SK-N-MC (cell line): ENCODE data around the gene MLLT3.

Experiments
- DNase-seq: peaks from one replicate; pipeline ENCODE4 v3.0.0-alpha.2; 2011; ENCODE audit warnings: low read depth, low spot score
- H3K27ac ChIP-seq: fragments of 200-600 bp; sonication (generic); 2 replicates; pipeline ENCODE4 v1.5.1; 2016; ENCODE audit warnings: mixed run types
- H3K36me3 ChIP-seq: fragments of 200-600 bp; sonication (generic); 2 replicates; pipeline ENCODE4 v1.6.1; 2017; ENCODE audit warnings: antibody characterized with exemption, low read length, mixed read lengths; ENCODE audit not compliant: insufficient read depth
- H3K4me3 ChIP-seq: fragments of 200-600 bp; sonication (generic); 2 replicates; pipeline ENCODE4 v1.5.1; 2016
- H3K9ac ChIP-seq: fragments of 200-600 bp; sonication (generic); 2 replicates; pipeline ENCODE4 v1.8.0; 2017; ENCODE audit warnings: mixed run types, mixed read lengths; ENCODE audit not compliant: insufficient read length
- H3K9me3 ChIP-seq: fragments of 200-600 bp; sonication (generic); 2 replicates; pipeline ENCODE4 v1.6.1; 2017; ENCODE audit warnings: low read depth, mild to moderate bottlenecking, antibody characterized with exemption, low read length, moderate library complexity, mixed read lengths
- EZH2 ChIP-seq: fragments of 200-600 bp; sonication (generic); IDR thresholded peaks from one replicate; pipeline ENCODE4 v1.6.1; 2017; ENCODE audit warnings: antibody characterized with exemption
- FOXP2 ChIP-seq: optimal IDR thresholded peaks from 2 replicates; pipeline ENCODE3; 2011; ENCODE audit warnings: mild to moderate bottlenecking, moderate library complexity; ENCODE audit not compliant: insufficient read depth; ENCODE audit errors: extremely low read length, control extremely low read depth
- POLR2AphosphoS5 ChIP-seq: IDR thresholded peaks from 2 replicates; pipeline ENCODE4 v1.6.1; 2012; ENCODE audit warnings: mild to moderate bottlenecking, low read depth, low read length, borderline replicate concordance

Gene MLLT3

DNA sequence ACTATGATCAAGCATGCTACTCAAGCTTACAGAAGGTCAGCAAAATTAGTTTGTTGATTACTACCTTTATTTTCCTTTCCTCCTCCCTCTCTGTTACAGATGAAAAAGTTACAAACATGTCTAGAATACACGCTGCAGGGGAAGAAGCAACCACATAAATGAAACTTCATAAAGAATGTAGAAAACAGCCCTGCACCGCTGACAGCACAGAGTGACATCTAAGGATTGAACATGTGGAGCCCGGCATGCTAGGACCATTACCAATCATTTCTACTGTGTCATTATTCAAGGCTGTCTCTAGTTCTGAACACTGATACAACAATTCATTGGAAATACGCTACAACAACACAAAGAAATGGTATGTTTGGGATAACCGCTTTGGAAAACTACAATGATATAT lies 261.1 kb downstream of the MLLT3 start:
- DNase-seq = no peak
- H3K9ac ChIP-seq = no peak overlapping the region
- H3K27ac ChIP-seq = no peak overlapping the region
- no peak overlapping the region for H3K4me3 ChIP-seq
- no peaks in the 10 kb centered on the region for H3K9me3 ChIP-seq
- peaks cover 21% of the 10 kb centered on the region for H3K36me3 ChIP-seq
- no peak for TF ChIP-seq FOXP2
- no peak for TF ChIP-seq POLR2AphosphoS5
- no peak for TF ChIP-seq EZH2

DNA sequence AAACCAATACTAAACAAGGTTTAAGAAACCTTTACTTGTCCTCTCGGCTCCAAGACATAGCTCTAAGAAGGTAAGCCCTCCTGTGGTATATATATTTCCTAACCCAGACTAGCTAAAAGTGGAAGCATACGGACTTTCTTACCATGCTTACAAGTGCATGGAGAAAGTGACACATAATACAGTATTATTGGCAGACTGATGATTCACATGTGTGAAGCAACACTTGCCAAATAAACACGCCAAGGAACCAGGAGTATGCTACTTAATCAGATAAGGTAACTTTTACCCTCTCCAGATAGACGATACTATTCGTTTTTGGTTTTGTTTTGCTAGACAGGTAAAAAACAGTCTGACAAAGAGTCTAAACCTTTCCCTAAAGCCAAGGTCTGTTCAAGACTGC lies 264.1 kb downstream of the MLLT3 start:
- no peak overlapping the region for H3K27ac ChIP-seq
- H3K9me3 ChIP-seq = no peaks in the 10 kb centered on the region
- H3K36me3 ChIP-seq = peaks cover 21% of the 10 kb centered on the region
- H3K4me3 ChIP-seq = no peak overlapping the region
- TF ChIP-seq EZH2 (no peak), POLR2AphosphoS5 (no peak), FOXP2 (no peak)
- H3K9ac ChIP-seq = no peak overlapping the region
- DNase-seq = no peak

DNA sequence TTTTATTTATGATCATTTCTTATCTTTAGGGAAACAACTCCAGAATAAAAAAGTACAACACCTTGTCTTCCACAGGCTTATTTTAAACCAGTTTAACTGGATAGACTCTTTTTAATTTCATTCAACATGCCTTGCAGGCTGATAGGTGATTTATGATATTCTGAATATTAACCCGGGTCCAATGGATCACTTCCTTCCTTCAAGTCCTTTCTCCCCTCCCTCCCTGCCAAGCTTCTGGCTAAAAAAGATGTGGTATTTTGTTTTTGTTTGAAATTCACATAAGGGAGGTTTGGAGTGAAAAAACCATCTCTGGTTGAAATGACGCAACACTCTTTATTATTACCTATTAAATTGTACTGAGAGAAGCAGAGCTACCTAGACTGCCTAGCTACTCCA lies 265.3 kb downstream of the MLLT3 start:
- TF ChIP-seq FOXP2 = no peak
- no peak for TF ChIP-seq POLR2AphosphoS5
- no peak for TF ChIP-seq EZH2
- H3K4me3 ChIP-seq = peak overlapping the region; percentile 63
- H3K9me3 ChIP-seq = no peaks in the 10 kb centered on the region
- peak overlapping the region; percentile 49 for H3K9ac ChIP-seq
- H3K27ac ChIP-seq = peak overlapping the region; percentile 95
- no peak for DNase-seq
- peaks cover 18% of the 10 kb centered on the region for H3K36me3 ChIP-seq

DNA sequence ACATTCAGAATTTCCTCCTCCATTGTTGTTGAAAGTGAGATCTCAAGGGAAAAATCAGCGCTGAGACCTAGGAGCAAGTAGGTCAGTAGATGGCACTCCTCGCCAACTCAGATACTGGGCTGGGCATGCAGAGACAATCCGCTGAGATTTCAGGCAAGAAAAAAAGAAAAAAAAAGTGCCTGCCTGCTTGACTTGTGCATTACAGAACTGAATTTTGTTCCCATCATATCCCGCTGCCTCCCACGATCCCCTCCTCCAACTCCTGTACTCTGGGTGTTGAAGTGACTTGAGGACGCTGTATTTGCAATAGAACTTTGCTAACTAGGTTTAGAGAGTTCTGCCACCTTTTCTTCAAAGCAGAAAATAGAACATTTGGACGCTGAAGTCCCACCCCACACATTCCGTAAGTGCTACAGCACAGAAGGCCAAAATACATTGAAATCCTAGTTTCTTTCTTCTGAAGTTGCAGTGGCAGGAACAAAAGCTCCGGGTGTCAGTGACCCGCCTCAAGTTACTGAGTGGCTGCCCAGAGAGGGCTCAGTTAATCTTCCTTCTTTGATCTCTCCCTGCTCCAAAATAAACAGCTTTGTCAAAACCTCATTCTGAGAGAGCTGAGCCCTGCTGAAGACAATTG lies 265.8 kb downstream of the MLLT3 start:
- H3K9me3 ChIP-seq = no peaks in the 10 kb centered on the region
- TF ChIP-seq EZH2 = no peak
- TF ChIP-seq FOXP2 = peak; percentile 81
- H3K4me3 ChIP-seq = peak overlapping the region; percentile 63
- H3K27ac ChIP-seq = peak overlapping the region; percentile 95
- peaks cover 13% of the 10 kb centered on the region; the same call in 1 of the 2 replicates for H3K36me3 ChIP-seq
- peak; percentile 67 for DNase-seq
- peak overlapping the region; percentile 49 for H3K9ac ChIP-seq

DNA sequence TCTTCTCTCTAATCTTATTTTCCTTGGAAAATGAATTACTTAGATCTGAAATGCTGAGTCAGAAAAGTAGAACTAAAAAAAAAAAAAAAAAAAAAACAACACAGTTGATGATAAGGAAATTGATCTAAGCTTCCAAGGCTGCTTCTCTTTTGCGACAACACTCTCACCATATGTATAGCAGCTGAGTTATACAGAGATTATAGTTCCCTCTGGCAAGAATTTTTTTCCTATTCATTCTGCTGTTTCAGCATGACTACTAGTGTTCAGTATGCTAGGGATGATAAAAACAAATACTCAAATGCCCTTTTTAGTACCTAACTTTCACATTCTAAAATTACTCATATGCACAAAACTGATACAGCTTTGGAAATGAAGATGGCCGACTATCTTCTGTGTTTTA lies 267.3 kb downstream of the MLLT3 start:
- peak; percentile 80 for DNase-seq
- H3K9ac ChIP-seq = peak overlapping the region; percentile 42
- no peak; the same call in 1 of the 2 replicates for TF ChIP-seq POLR2AphosphoS5
- TF ChIP-seq EZH2 = no peak
- TF ChIP-seq FOXP2 = no peak
- H3K27ac ChIP-seq = peak overlapping the region; percentile 95
- no peaks in the 10 kb centered on the region for H3K9me3 ChIP-seq
- peaks cover 11% of the 10 kb centered on the region; the same call in 1 of the 2 replicates for H3K36me3 ChIP-seq
- H3K4me3 ChIP-seq = peak overlapping the region; percentile 63

DNA sequence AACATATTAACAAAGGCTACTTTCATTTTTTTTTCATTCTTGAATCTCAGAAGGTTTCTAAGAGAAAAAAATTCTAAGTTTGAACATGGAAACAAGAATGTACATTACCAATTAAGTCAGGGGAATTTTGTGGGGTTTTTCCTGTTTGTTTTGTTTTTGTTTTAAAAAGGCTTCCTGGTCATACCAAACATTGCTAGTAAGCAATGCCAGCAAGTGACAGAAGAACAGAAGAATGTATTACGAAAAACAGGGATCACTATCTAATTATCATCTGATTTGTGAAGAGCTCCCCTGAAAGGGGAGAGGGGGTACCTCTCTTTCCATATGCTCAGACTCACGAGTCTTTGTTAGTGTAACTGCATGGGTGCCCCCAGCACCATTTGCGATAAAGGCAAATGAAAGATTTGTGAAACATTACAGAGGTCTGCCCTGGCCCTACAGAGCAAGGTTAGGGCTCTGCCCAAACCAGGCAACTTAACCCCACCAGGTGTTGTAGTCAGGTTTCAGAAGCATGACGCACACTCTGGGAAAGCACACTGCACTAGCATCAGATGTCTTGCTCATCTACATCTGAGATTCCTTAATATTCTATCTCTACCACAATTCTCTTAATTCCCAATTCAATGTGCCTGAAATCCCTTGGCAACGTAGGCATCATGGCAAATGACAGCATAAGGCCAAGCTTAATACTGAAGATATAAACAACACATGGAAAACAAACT lies 268.2 kb downstream of the MLLT3 start:
- no peaks in the 10 kb centered on the region for H3K9me3 ChIP-seq
- peak overlapping the region; percentile 63; the same call in 1 of the 2 replicates for H3K4me3 ChIP-seq
- H3K9ac ChIP-seq = no peak overlapping the region
- peaks cover 10% of the 10 kb centered on the region; the same call in 1 of the 2 replicates for H3K36me3 ChIP-seq
- no peak for DNase-seq
- H3K27ac ChIP-seq = peak overlapping the region; percentile 95
- TF ChIP-seq POLR2AphosphoS5 = no peak
- no peak for TF ChIP-seq EZH2
- no peak for TF ChIP-seq FOXP2

DNA sequence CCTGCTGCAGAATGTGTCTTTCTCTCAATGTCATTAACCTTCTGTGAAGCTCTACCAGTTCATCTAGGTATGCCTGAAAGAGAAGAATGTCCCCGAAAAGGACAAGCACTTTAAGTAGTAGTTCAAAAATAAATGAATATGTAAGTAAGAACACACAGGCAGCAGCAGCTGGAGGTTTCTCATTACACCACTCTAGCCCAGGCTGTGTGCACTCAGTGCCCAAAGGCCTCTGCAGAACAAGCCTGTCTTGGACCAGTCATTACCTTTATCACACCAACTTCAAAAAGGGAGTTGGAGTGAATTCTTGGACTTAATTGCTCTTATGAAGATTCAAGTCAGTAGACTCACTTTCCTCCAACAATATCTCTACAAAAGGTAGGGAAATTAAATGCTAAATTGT lies 268.8 kb downstream of the MLLT3 start:
- no peak for DNase-seq
- Histone ChIP-seq H3K27ac (peak overlapping the region; percentile 95), H3K36me3 (peaks cover 10% of the 10 kb centered on the region; the same call in 1 of the 2 replicates), H3K4me3 (no peak overlapping the region), H3K9me3 (no peaks in the 10 kb centered on the region), H3K9ac (no peak overlapping the region)
- TF ChIP-seq POLR2AphosphoS5 (no peak), EZH2 (no peak), FOXP2 (no peak)

DNA sequence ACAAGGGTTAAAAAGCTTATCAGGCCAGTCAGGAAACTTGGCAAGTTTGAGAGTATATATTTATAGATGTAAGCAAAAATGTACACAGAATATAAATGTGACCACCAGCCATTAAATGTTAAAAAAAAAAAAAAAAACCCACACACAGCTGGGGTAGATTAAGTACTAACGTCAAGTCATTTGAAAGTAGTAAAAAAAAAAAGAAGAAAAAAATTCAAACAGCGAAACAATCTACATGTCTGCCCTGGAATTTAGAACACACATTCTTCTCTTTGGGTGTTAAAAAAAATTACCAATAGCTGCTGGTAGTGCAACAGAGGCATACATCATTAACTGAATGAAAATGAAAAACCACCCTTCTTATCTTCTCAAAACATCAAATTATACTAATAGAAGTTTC lies 269.7 kb downstream of the MLLT3 start:
- Histone ChIP-seq H3K27ac (peak overlapping the region; percentile 95), H3K9ac (peak overlapping the region; percentile 33), H3K4me3 (peak overlapping the region; percentile 62), H3K9me3 (no peaks in the 10 kb centered on the region), H3K36me3 (peaks cover 18% of the 10 kb centered on the region; the same call in 1 of the 2 replicates)
- DNase-seq = peak; percentile 70
- TF ChIP-seq POLR2AphosphoS5 (no peak; the same call in 1 of the 2 replicates), FOXP2 (no peak), EZH2 (no peak)
